Measurements from ENCODE around the gene FRG2. TPM values are rescaled to one million over a fixed set of nuclear protein-coding genes. Genes with fewer than 3 reads are reported as not detected.
"Not testable (repeated sequence)": the region's sequence is repeated elsewhere in the genome, so short reads cannot be mapped to it uniquely, and the experiment has no call there.

FRG2 gene
- total RNA-seq, 1 experiment from 2014 or later, result not detected

GRCh38 chr4:189985651-189986243 is 41.3 kb downstream of the FRG2 start:
- not testable (repeated sequence) for H3K9me2 ChIP-seq (replicated peaks; ENCODE audit: insufficient read depth, low read length); H3K27me3 ChIP-seq (ENCODE audit: low read length); DNase-seq; H3K27ac ChIP-seq (ENCODE audit: low read length); H3K36me3 ChIP-seq (ENCODE audit: insufficient read depth, low read length); H3K9me3 ChIP-seq (ENCODE audit: low read length); H4K20me1 ChIP-seq (ENCODE audit: insufficient read depth, low read depth, low read length); H3K4me1 ChIP-seq (ENCODE audit: low read length); H3K4me3 ChIP-seq (ENCODE audit: low read length); H2AFZ ChIP-seq (ENCODE audit: low read length); H3K4me2 ChIP-seq (ENCODE audit: low read depth, low read length, poor library complexity, severe bottlenecking); H3K9ac ChIP-seq (ENCODE audit: low read length); H3K79me2 ChIP-seq (ENCODE audit: low read length)

- H4K20me1 ChIP-seq (ENCODE audit: insufficient read depth, low read depth, low read length); H3K36me3 ChIP-seq (ENCODE audit: insufficient read depth, low read length); H3K9ac ChIP-seq (ENCODE audit: low read length); H3K27ac ChIP-seq (ENCODE audit: low read length); H2AFZ ChIP-seq (ENCODE audit: low read length); DNase-seq; H3K9me3 ChIP-seq (ENCODE audit: low read length); H3K27me3 ChIP-seq (ENCODE audit: low read length); H3K4me2 ChIP-seq (ENCODE audit: low read depth, low read length, poor library complexity, severe bottlenecking); H3K4me1 ChIP-seq (ENCODE audit: low read length); H3K79me2 ChIP-seq (ENCODE audit: low read length); H3K4me3 ChIP-seq (ENCODE audit: low read length); H3K9me2 ChIP-seq (replicated peaks; ENCODE audit: insufficient read depth, low read length): not testable (repeated sequence)
Observed at GRCh38 chr4:189984661-189985060, 42.4 kb downstream of the FRG2 start.

GRCh38 chr4:189983916-189984526 is 43.0 kb downstream of the FRG2 start:
- H3K4me2 ChIP-seq (ENCODE audit: low read depth, low read length, poor library complexity, severe bottlenecking); H3K36me3 ChIP-seq (ENCODE audit: insufficient read depth, low read length); H3K9me3 ChIP-seq (ENCODE audit: low read length); H4K20me1 ChIP-seq (ENCODE audit: insufficient read depth, low read depth, low read length); DNase-seq; H3K4me1 ChIP-seq (ENCODE audit: low read length); H3K4me3 ChIP-seq (ENCODE audit: low read length); H3K9ac ChIP-seq (ENCODE audit: low read length); H3K9me2 ChIP-seq (replicated peaks; ENCODE audit: insufficient read depth, low read length); H3K27ac ChIP-seq (ENCODE audit: low read length); H2AFZ ChIP-seq (ENCODE audit: low read length); H3K27me3 ChIP-seq (ENCODE audit: low read length); H3K79me2 ChIP-seq (ENCODE audit: low read length): not testable (repeated sequence)

GRCh38 chr4:189981970-189982369 is 45.1 kb downstream of the FRG2 start:
- Histone ChIP-seq H3K27ac (ENCODE audit: low read length) (no peak overlapping the region), H4K20me1 (ENCODE audit: insufficient read depth, low read depth, low read length) (no peaks in the 10 kb centered on the region), H3K79me2 (ENCODE audit: low read length) (no peaks in the 10 kb centered on the region), H3K4me1 (ENCODE audit: low read length) (no peaks in the 10 kb centered on the region), H3K9me2 (replicated peaks; ENCODE audit: insufficient read depth, low read length) (no peaks in the 10 kb centered on the region), H3K4me2 (ENCODE audit: low read depth, low read length, poor library complexity, severe bottlenecking) (no peak overlapping the region), H3K9ac (ENCODE audit: low read length) (no peak overlapping the region), H3K9me3 (ENCODE audit: low read length) (no peaks in the 10 kb centered on the region), H2AFZ (ENCODE audit: low read length) (no peak overlapping the region), H3K4me3 (ENCODE audit: low read length) (no peak overlapping the region), H3K27me3 (ENCODE audit: low read length) (no peaks in the 10 kb centered on the region), H3K36me3 (ENCODE audit: insufficient read depth, low read length) (no peaks in the 10 kb centered on the region)
- DNase-seq, result no peak

GRCh38 chr4:189980292-189980691 is 46.8 kb downstream of the FRG2 start:
- not testable (repeated sequence) for H3K9me3 ChIP-seq (ENCODE audit: low read length); H3K4me2 ChIP-seq (ENCODE audit: low read depth, low read length, poor library complexity, severe bottlenecking); H3K4me3 ChIP-seq (ENCODE audit: low read length); H3K9ac ChIP-seq (ENCODE audit: low read length); H3K27me3 ChIP-seq (ENCODE audit: low read length); H3K9me2 ChIP-seq (replicated peaks; ENCODE audit: insufficient read depth, low read length); H3K27ac ChIP-seq (ENCODE audit: low read length); H3K4me1 ChIP-seq (ENCODE audit: low read length); H3K79me2 ChIP-seq (ENCODE audit: low read length); H4K20me1 ChIP-seq (ENCODE audit: insufficient read depth, low read depth, low read length); H3K36me3 ChIP-seq (ENCODE audit: insufficient read depth, low read length); H2AFZ ChIP-seq (ENCODE audit: low read length)
- peak; percentile 41 for DNase-seq

- H3K27ac ChIP-seq (ENCODE audit: low read length), result no peak overlapping the region
- H3K9me2 ChIP-seq (replicated peaks; ENCODE audit: insufficient read depth, low read length), result no peaks in the 10 kb centered on the region
- H3K4me3 ChIP-seq (ENCODE audit: low read length), result no peak overlapping the region
- no peaks in the 10 kb centered on the region for H3K9me3 ChIP-seq (ENCODE audit: low read length)
- H4K20me1 ChIP-seq (ENCODE audit: insufficient read depth, low read depth, low read length), result no peaks in the 10 kb centered on the region
- H3K9ac ChIP-seq (ENCODE audit: low read length), result no peak overlapping the region
- H3K79me2 ChIP-seq (ENCODE audit: low read length), result no peaks in the 10 kb centered on the region
- no peak overlapping the region for H2AFZ ChIP-seq (ENCODE audit: low read length)
- no peak for DNase-seq
- no peak overlapping the region for H3K4me2 ChIP-seq (ENCODE audit: low read depth, low read length, poor library complexity, severe bottlenecking)
- no peaks in the 10 kb centered on the region for H3K36me3 ChIP-seq (ENCODE audit: insufficient read depth, low read length)
- H3K4me1 ChIP-seq (ENCODE audit: low read length), result no peaks in the 10 kb centered on the region
- H3K27me3 ChIP-seq (ENCODE audit: low read length), result no peaks in the 10 kb centered on the region
Observed at GRCh38 chr4:189979196-189980047, 47.6 kb downstream of the FRG2 start.

Small RNAs within 50 kb of the gene (small RNA-seq; reads per million reads assigned to genes)
- gene RNA5SP174 (not detected), gene RNA5SP175 (0.47 reads per million, percentile 8 among the genes with 10 or more reads in this experiment)

Other genes starting within 250 kb of the FRG2 start
- gene FRG1, start 86.4 kb downstream of the FRG2 start, total RNA-seq (2014; rRNA removed; shearing (Covaris generic); ENCODE audit: low replicate concordance), result 27.3 and 38.4 TPM in 2 replicates
- not detected in 2 replicates for gene DBET, start 37.2 kb upstream of the FRG2 start, total RNA-seq (2014; rRNA removed; shearing (Covaris generic); ENCODE audit: low replicate concordance)
- gene DUX4, start 146.5 kb upstream of the FRG2 start, total RNA-seq (2014; rRNA removed; shearing (Covaris generic); ENCODE audit: low replicate concordance), result not detected in 2 replicates

Measured in Karpas-422 (cell line).